Osteoblast (primary cell): Measurements from ENCODE around the gene TAC3. TPM values are rescaled to one million over a fixed set of nuclear protein-coding genes. Genes with fewer than 3 reads are reported as not detected.

Experiments used
- DNase-seq: peaks from one replicate; pipeline ENCODE4 v3.0.0; 2011; ENCODE audit warnings: low spot score, mixed read lengths; ENCODE audit not compliant: insufficient read length; ENCODE audit errors: missing footprints
- H2AFZ ChIP-seq: 2 replicates; pipeline ENCODE4 v1.6.0; 2011; ENCODE audit warnings: mild to moderate bottlenecking, low read length
- H3K27ac ChIP-seq: 2 replicates; pipeline ENCODE4 v1.5.1; 2011; ENCODE audit warnings: mild to moderate bottlenecking, low read depth, low read length, moderate library complexity
- H3K27me3 ChIP-seq: 2 replicates; pipeline ENCODE4 v1.6.0; 2012; ENCODE audit warnings: mild to moderate bottlenecking, control low read depth, inconsistent platforms, low read length, moderate library complexity; ENCODE audit not compliant: insufficient read depth
- H3K36me3 ChIP-seq: 2 replicates; pipeline ENCODE4 v1.5.1; 2011; ENCODE audit warnings: mild to moderate bottlenecking, low read length, control low read depth, moderate library complexity; ENCODE audit not compliant: insufficient read depth
- H3K4me1 ChIP-seq: 2 replicates; pipeline ENCODE4 v1.5.1; 2011; ENCODE audit warnings: mild to moderate bottlenecking, low read length, control low read depth, moderate library complexity; ENCODE audit not compliant: insufficient read depth
- H3K4me2 ChIP-seq: 2 replicates; pipeline ENCODE4 v1.6.0; 2011; ENCODE audit warnings: mild to moderate bottlenecking, low read length; ENCODE audit not compliant: insufficient read depth
- H3K4me3 ChIP-seq: fragments of 200-600 bp; sonication (generic); 3 replicates; pipeline ENCODE4 v1.5.1; 2012; ENCODE audit warnings: mild to moderate bottlenecking, low read length, inconsistent platforms; ENCODE audit not compliant: insufficient read depth
- H3K79me2 ChIP-seq: 2 replicates; pipeline ENCODE4 v1.6.0; 2012; ENCODE audit warnings: mild to moderate bottlenecking, low read length, control low read depth, inconsistent platforms; ENCODE audit not compliant: insufficient read depth
- H3K9me3 ChIP-seq: 2 replicates; pipeline ENCODE4 v1.5.1; 2011; ENCODE audit warnings: low read depth, low read length, control low read depth
- H4K20me1 ChIP-seq: 2 replicates; pipeline ENCODE4 v1.6.0; 2012; ENCODE audit warnings: mild to moderate bottlenecking, low read length, control low read depth; ENCODE audit not compliant: insufficient read depth
- total RNA-seq: library from RNA; depleted of rRNA; stranded (reverse); fragments of >200 nt; gene quantifications from 2 replicates; pipeline ENCODE4 v1.2.3, GENCODE V29; 2012
- TF ChIP-seq, protein P1 (sequence below): IDR thresholded peaks from 2 replicates; pipeline ENCODE4 v1.5.1; 2011; ENCODE audit warnings: mild to moderate bottlenecking, low read depth, low read length, moderate library complexity; ENCODE audit errors: extremely low read depth

TAC3 gene
- total RNA-seq, result not detected in 2 replicates

DNA sequence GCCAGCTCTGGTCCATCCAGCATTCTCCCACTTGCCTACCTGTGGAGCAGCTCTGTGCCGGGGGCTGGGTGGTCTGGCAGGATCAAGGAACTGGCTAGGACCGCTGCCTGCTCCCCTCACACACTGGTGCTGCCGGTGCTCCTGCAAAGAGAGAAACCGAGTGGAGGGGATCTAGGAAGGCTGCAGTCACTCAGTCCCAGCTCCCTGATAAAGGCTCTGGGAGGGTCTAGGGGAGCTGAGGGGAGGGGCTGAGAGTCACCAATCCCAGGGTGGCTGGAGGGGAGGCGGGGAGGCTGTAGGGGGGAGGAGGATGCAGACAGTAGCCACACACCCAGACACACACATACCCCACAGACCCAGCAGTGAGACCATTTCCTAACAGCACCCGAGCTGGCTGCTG, at the start of gene TAC3:
TSS of gene TAC3 (minus strand) at position 182 of the 400 bp plus-strand sequence. CDS start 732 bp downstream, outside the sequence.
- Histone ChIP-seq H3K9me3 (no peaks in the 10 kb centered on the region), H4K20me1 (no peaks in the 10 kb centered on the region), H3K79me2 (no peaks in the 10 kb centered on the region), H3K27me3 (peaks cover 33% of the 10 kb centered on the region), H2AFZ (no peak within 1 kb of the TSS), H3K27ac (no peak within 1 kb of the TSS), H3K4me1 (peaks cover 5% of the 10 kb centered on the region), H3K36me3 (no peaks in the 10 kb centered on the region), H3K4me2 (no peak within 1 kb of the TSS), H3K4me3 (no peak within 1 kb of the TSS)
- TF ChIP-seq, protein P1, sequence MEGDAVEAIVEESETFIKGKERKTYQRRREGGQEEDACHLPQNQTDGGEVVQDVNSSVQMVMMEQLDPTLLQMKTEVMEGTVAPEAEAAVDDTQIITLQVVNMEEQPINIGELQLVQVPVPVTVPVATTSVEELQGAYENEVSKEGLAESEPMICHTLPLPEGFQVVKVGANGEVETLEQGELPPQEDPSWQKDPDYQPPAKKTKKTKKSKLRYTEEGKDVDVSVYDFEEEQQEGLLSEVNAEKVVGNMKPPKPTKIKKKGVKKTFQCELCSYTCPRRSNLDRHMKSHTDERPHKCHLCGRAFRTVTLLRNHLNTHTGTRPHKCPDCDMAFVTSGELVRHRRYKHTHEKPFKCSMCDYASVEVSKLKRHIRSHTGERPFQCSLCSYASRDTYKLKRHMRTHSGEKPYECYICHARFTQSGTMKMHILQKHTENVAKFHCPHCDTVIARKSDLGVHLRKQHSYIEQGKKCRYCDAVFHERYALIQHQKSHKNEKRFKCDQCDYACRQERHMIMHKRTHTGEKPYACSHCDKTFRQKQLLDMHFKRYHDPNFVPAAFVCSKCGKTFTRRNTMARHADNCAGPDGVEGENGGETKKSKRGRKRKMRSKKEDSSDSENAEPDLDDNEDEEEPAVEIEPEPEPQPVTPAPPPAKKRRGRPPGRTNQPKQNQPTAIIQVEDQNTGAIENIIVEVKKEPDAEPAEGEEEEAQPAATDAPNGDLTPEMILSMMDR, result no peak
- no peak for DNase-seq

DNA sequence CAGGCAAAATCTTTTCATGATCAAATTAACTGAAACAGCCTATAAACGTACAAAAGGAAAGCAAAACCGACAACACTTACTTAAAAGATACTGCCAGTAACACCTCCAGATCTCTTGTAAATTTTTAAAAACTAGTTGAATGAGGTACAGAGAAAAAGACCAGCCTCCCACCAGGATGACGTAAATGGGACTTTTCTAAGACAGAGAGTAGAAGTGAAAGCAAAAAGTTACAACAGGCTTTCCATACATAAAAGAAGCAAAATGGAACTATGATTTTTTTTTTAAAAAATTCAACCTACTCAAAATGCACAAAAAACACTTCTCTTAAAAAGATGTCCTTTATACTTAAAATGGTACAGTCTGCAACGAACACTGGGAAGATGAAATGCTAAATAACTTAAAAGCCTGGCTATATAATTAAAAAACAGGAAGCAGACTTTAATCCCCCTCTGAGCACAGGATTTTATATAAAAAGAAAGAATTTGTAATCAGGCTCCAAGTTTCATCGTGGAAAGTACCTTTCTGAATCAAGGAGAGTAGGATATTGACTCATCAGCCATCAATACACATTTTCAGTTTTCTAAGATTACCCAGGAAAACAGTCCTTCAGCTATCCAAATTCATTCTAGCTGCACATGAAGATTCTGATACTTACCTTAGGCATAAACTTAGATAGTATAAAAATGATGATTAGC, 47.8 kb upstream of the TAC3 start:
- peaks cover 28% of the 10 kb centered on the region for H3K36me3 ChIP-seq
- no peak overlapping the region for H3K4me2 ChIP-seq
- DNase-seq, result no peak
- no peaks in the 10 kb centered on the region for H3K27me3 ChIP-seq
- no peaks in the 10 kb centered on the region for H3K4me1 ChIP-seq
- no peak overlapping the region for H3K4me3 ChIP-seq
- H4K20me1 ChIP-seq, result no peaks in the 10 kb centered on the region
- no peak overlapping the region for H2AFZ ChIP-seq
- TF ChIP-seq, protein P1, result no peak
- H3K27ac ChIP-seq, result peak overlapping the region; percentile 15
- H3K9me3 ChIP-seq, result no peaks in the 10 kb centered on the region
- peaks cover 2% of the 10 kb centered on the region for H3K79me2 ChIP-seq

DNA sequence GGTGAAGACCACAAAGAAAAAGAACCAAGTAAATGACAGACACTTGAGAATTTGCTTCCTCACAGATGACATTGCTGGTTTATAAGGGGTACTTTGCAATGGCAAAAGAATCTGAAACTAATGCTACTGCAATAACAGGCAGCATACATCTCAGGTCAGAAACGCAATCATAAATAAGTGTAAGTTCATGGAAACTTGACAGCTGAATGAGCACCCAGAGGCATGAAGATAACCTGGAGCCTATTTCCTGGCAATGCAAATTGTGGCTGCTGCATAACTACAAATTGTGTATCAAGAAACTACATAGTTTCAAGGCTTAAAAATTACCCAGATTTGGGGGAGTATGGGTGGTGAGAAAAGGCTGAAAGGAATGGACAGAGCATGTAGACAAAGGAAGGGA, 42.1 kb upstream of the TAC3 start:
- Histone ChIP-seq H4K20me1 (no peaks in the 10 kb centered on the region), H3K4me3 (no peak overlapping the region), H3K79me2 (no peaks in the 10 kb centered on the region), H3K27ac (no peak overlapping the region), H3K4me2 (no peak overlapping the region), H3K27me3 (no peaks in the 10 kb centered on the region), H3K9me3 (no peaks in the 10 kb centered on the region), H2AFZ (no peak overlapping the region), H3K4me1 (no peaks in the 10 kb centered on the region), H3K36me3 (peaks cover 43% of the 10 kb centered on the region)
- TF ChIP-seq, protein P1, result no peak
- no peak for DNase-seq

DNA sequence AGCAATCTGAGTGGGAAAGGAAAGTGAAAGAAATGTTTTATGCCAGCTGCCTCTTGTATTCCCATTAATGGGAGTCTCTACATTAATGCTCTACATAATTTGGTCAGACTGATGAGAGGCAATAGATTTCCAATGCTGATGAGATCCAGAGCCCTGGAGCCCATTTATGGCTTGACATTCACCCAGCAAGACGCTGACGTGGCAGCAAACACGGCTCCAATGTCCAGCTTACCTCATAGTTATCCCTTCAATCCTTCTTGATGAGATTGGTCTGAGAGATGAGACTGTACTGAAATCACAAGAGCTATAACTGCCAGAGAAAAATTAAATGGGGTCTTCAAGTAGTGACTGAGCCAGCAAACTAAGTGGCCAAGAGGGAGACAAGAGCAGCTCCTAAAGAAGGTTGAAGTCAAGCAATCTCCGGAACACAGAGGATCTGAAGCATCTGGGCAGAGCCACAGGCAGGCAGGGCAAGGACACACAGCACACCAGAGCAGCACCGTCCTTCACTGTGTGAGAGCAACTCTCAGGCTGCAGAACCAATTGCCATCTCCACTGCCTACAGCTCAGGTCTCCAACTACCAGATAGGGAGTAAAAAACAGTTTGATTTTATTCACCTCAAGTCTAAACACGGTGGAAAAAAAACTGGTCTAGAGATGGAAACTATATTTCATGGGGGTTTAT, 40.9 kb upstream of the TAC3 start:
- no peak for DNase-seq
- H3K27me3 ChIP-seq, result no peaks in the 10 kb centered on the region
- TF ChIP-seq, protein P1, result no peak
- H3K9me3 ChIP-seq, result no peaks in the 10 kb centered on the region
- no peak overlapping the region for H2AFZ ChIP-seq
- H3K27ac ChIP-seq, result no peak overlapping the region
- no peaks in the 10 kb centered on the region for H3K4me1 ChIP-seq
- H3K79me2 ChIP-seq, result no peaks in the 10 kb centered on the region
- H4K20me1 ChIP-seq, result no peaks in the 10 kb centered on the region
- H3K36me3 ChIP-seq, result peaks cover 40% of the 10 kb centered on the region
- H3K4me2 ChIP-seq, result no peak overlapping the region
- H3K4me3 ChIP-seq, result no peak overlapping the region
